Umbilical cord (tissue), 2 donors: Measurements from ENCODE around the gene DLX4. TPM values are rescaled to one million over a fixed set of nuclear protein-coding genes. Genes with fewer than 3 reads are reported as not detected.

Experiments used
- DNase-seq: peaks from one replicate; pipeline ENCODE4 v3.0.0-alpha.2; 2015; ENCODE audit warnings: low spot score
- total RNA-seq: library from RNA; depleted of rRNA; stranded (reverse); fragments of >200 nt; gene quantifications from one replicate; pipeline ENCODE4 v1.2.3, GENCODE V29; 2014; ENCODE audit warnings: low replicate concordance; ENCODE audit not compliant: insufficient read depth

The DLX4 gene
- total RNA-seq, 1 donor from 2014 or later, result 1.7 TPM

DNA sequence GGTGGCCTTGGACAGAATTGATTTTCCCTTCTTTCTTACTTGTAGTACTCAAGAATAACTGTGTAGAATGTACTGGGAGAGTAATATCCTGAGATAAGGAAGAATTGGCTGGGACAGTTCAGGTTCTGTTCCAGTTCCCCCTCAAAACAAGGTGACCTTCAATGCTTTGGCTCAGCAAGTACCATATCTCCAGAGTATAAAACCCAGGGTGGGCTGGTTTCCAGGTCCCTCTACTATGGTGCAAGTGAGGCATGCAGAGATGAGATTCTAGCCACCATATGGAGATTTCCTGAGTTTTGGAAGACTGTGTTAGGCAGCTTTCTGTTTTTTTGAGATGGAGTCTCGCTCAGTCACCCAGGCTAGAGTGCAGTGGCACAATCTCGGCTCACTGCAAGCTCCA lies 44.1 kb downstream of the DLX4 start:
- DNase-seq, result no peak

DNA sequence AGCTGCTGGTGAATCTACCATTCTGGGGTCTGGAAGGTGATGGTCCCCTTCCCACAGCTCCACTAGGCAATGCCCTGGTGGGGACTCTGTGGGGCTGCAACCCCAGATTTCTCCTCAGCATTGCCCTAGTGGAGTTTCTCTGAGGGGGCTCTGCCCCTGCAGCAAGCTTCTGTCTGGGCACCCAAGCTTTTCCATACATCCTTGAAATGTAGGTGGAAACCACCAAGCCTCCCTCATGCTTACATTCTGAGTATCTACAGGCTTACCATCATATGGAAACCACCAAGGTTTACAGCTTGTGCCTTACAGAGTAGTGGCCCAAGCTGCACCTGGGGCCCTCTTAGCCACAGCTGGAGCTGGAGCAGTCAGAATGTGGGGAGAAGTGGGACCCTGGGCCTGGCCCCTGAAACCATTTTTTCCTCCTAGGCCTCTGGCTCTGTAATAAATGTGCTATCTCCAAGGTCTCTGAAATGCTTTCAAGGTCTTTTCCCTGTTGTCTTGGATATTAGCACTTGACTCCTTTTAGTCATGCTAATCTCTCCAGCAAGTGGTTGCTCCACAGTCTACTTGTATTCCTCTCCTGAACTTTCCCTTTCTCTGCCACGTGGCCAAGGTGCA lies 45.6 kb downstream of the DLX4 start:
- no peak for DNase-seq

DNA sequence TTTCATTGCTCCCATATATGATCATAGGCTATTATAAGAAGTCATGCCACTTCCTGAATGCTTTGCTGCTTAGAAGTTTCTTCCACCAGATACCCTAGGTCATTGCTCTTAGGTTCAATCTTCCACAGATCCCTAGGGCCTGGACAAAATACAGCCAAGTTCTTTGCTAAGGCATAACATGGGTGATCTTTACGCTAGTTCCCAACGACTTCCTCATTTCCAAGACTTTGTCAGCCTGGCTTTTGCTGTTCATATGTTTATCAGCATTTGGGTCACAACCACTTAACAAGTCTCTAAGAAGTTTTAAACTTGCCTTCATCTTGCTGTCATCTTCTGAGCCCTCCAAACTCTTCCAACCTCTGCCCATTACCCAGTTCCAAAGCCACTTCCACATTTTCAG lies 46.2 kb downstream of the DLX4 start:
- DNase-seq, result no peak

DNA sequence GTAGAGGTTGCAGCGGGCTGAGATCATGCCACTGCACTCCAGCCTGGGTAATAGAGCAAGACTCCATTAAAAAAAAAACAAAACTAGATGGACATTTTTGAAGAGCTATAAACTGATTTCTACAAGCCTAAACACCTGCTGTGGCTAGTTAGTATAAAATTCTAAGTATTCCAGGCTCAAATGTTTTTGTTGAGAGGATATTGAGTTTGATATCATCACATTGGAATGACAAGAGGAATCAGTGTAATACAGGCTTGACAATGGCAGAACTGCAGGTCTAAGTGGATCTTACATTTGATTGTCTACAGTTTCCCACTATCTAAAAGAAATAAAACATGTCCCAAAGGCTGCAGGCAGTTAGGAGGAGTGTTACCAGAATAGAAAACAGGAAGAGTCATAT lies 49.9 kb downstream of the DLX4 start:
- no peak for DNase-seq

DNA sequence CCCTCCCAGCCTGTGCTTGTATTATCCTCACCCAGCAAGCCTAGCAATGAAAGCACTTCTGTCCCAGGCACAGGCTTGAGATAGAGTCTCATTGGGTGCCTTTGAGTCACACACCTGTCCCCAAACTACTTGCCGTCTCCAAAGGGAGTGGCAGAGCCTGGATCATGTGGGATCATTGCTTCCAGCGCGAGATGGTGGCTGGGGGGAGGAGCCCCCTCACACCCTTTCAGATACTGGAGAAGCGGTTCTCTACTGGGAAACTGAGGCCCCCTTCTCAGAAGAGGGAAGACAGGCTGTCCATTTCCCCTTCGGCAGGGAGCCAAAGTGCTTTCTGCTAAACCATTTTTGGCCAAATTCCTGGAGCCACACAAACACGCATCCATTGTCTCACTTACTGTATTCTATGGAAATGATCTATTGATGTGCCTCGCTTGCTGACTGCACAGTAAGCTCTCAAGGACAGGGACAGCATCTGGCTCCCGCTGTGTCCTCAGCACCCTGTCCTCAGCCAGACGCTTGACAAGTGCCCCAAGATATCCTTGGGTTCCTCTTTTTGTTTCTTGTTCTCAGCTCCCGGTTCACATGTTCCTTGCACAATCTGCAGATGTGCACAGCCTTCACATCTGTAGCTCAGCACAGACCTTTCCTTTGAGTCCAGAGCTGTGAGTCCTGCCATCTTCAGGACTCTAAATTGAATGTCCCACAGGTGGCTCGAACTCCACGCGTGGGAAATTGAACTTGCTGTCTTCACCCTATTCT lies 52.0 kb downstream of the DLX4 start:
- DNase-seq, result no peak

DNA sequence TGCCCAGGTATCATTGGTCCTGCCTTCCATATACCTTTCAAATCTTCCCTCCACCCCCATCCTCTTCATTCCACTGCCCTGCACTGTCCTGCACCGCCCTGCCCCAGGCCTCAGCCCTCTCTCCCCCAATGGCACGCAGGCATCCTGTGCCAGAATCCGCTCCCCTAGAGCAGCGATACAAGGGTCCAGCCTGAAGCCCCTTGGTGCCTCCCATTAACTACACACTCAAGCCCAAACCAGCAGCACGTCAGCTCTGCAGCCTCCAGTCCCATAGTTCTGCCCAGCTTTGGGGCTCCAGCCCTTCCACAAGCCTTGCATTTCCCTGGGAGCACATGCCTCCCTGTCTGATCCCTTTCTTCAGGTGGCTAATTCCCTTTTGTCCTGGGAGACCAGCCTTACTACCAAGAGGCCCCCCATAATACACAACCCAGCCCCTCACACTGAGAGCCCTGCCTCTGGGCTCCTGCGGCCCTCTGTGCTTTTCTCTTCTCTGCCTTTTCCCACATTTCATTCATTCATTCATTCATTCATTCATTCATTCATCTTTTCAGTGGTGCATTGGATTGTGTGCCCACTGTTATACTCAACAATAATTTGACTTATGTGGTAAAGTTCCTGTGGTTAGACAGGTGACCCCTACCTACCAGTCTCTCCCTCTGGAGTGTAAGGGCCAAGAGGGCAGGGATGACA lies 52.8 kb downstream of the DLX4 start:
- DNase-seq, result no peak

DNA sequence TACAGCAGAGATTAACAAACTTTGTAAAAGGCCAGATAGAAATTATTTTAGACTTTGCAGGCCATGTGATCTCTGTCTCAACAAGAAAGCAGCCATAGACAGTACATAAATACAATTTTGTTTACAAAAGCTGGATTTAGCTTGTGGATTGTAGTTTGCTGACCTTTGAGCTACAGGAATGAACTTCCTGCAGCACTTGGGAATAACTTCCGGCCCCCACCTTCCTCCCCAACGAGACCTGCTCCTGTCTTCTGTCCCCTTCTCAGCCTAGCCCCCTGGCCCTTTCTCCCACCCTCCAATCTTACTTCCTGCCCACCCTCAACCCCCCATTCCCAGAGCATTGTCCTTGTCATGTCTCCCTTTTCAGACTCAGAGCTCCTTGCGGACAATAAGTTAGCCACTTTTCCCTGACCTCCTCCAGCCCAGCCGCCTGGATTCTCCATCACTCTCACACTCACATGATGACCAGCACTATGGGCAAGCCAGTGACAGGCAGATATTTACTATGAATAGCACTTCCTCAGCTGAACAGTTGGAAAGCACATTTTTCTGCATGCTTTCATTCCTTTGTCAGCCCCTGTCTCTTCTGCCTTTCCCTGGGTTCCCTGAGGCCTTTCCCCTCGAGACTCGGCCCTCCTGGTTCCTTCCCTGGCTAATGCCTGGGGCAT lies 53.6 kb downstream of the DLX4 start:
- DNase-seq, result no peak

DNA sequence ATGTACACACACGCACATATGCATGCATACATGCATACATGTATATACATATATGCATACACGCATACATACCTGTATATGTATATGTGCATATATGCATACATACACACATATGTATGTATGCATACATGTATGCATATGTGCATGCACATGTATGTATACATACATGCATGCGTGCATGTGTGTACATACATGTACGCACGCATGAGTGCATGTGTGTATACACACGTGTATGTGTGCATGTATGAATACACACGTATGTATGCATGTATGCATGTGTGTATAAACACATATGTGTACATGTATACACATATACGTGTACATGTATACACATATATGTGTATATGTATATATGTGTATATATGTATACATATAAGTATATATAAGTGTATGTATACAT lies 54.5 kb downstream of the DLX4 start:
- DNase-seq, result no peak

Other genes with a start within 250 kb of the DLX4 start
- 20.2 TPM for gene FAM117A, start 205.1 kb upstream of the DLX4 start, total RNA-seq
- 29.9 TPM for gene KAT7, start 180.5 kb upstream of the DLX4 start, total RNA-seq
- gene TAC4, start 121.1 kb upstream of the DLX4 start, total RNA-seq, result not detected
- gene DLX3, start 26.0 kb downstream of the DLX4 start, total RNA-seq, result 0.72 TPM
- 36.8 TPM for gene ITGA3, start 86.9 kb downstream of the DLX4 start, total RNA-seq
- gene PDK2, start 126.2 kb downstream of the DLX4 start, total RNA-seq, result 37.6 TPM
- 5.5 TPM for gene SAMD14, start 161.0 kb downstream of the DLX4 start, total RNA-seq
- gene PPP1R9B, start 181.5 kb downstream of the DLX4 start, total RNA-seq, result 14.2 TPM
- 31.3 TPM for gene SGCA, start 196.8 kb downstream of the DLX4 start, total RNA-seq
- gene COL1A1, start 232.4 kb downstream of the DLX4 start, total RNA-seq, result 6,804 TPM